ENCODE data around the gene IPO4. TPM values are rescaled to one million over a fixed set of nuclear protein-coding genes. Genes with fewer than 3 reads are reported as not detected.

The IPO4 gene
- total and polyA plus RNA-seq, 2 of the 13 experiments (the other 11 are each of a cell fraction or from before 2014, with no cell fraction given), result 39.0 to 179 TPM

- TF ChIP-seq PAXIP1 (CRISPR knock-in tag; conservative IDR thresholded peaks at IDR 0.05) (peak; percentile 77), ZSCAN5A (CRISPR knock-in tag; IDR thresholded peaks at IDR 0.05; ENCODE audit: borderline replicate concordance) (no peak; the same call in 1 of the 2 replicates), ZNF282 (IDR thresholded peaks at IDR 0.05; ENCODE audit: partially characterized antibody) (no peak), ZNF451 (CRISPR knock-in tag; IDR thresholded peaks at IDR 0.05) (peak; percentile 21; the same call in 1 of the 2 replicates), SP1 (IDR thresholded peaks at IDR 0.05) (no peak), SP1 (CRISPR knock-in tag; IDR thresholded peaks at IDR 0.05) (no peak), ZNF251 (CRISPR knock-in tag; IDR thresholded peaks at IDR 0.05) (peak; percentile 85), KDM4B (CRISPR knock-in tag; IDR thresholded peaks at IDR 0.05) (peak; percentile 76), SALL1 (CRISPR knock-in tag; IDR thresholded peaks at IDR 0.05) (peak; percentile 85), ZFY (CRISPR knock-in tag; IDR thresholded peaks at IDR 0.05) (peak; percentile 98), GTF3A (CRISPR knock-in tag; conservative IDR thresholded peaks at IDR 0.05) (peak; percentile 68; the same call in 1 of the 2 replicates), ZNF292 (CRISPR knock-in tag; IDR thresholded peaks at IDR 0.05; ENCODE audit: borderline replicate concordance, low read depth) (no peak), SNAI1 (CRISPR knock-in tag; IDR thresholded peaks at IDR 0.05; ENCODE audit: borderline replicate concordance) (peak; percentile 99), PHF20 (CRISPR knock-in tag; IDR thresholded peaks at IDR 0.05) (peak; percentile 42), NFYC (CRISPR knock-in tag; IDR thresholded peaks at IDR 0.05) (peak; percentile 46), MZF1 (CRISPR knock-in tag; IDR thresholded peaks at IDR 0.05; ENCODE audit: borderline replicate concordance) (peak; percentile 53; the same call in 1 of the 2 replicates), PLRG1 (conservative IDR thresholded peaks at IDR 0.05) (no peak), USF2 (IDR thresholded peaks at IDR 0.05; ENCODE audit: low read depth, low read length) (no peak), USF2 (CRISPR knock-in tag; IDR thresholded peaks at IDR 0.05; ENCODE audit: borderline replicate concordance) (no peak), SP2 (CRISPR knock-in tag; IDR thresholded peaks at IDR 0.05) (peak; percentile 23; the same call in 1 of the 2 replicates), ZFP82 (CRISPR knock-in tag; IDR thresholded peaks at IDR 0.05; ENCODE audit: borderline replicate concordance) (0 out of 2 replicates have a peak, but pooled peaks have one; percentile 82), RARG (CRISPR knock-in tag; IDR thresholded peaks at IDR 0.05; ENCODE audit: low read depth) (no peak; the same call in 1 of the 2 replicates), RFXANK (CRISPR knock-in tag; IDR thresholded peaks at IDR 0.05) (no peak)
These were observed 44.3 kb upstream of the IPO4 start, which contains the start of gene GMPR2 (continued) for GRCh38 chr14:24232645-24233537.

Measured in HepG2 (cell line).